HG03196 (cell line): ENCODE data around the gene MRO.
"Not testable (repeated sequence)": the region's sequence is repeated elsewhere in the genome, so short reads cannot be mapped to it uniquely, and the experiment has no call there.

Source experiments
- ATAC-seq: cut with Tn5 transposase; IDR thresholded peaks from one replicate; pipeline ENCODE4 v1.9.1; 2021; ENCODE audit not compliant: unreplicated experiment

Gene MRO

DNA sequence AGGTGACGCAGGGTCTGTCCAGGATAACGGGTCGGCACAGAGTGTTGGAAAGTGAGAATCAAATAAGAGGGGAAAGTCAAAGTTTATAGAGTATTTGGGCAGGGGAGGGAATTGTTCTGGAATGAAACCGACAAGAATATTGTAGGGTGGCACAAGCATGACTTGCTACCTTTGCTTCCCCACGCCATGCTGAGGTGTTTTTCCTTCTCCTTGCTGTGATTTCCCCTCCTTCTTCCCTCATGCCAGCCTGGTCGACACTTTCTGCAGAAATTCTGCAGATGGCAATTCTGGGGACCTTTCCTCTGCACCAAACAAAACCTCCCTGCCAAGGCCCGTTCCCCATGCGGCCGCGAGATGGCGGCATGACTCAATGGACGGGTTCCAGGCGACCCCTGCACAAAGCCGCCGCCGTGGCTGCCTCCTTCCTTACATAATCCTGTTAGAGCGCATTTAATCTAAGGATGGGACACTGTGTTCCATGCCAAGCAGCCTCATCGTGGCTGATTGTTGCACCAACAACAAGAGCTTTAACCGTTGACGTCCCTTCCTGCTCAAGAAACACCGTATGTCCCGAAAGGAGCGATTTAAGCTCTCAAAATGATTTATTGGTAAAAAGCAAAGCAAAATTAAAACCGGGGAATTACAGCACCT lies at the start of gene MRO:
Gene MRO (minus strand): TSS at position 289 of the 651 bp plus-strand sequence. CDS start 10,616 bp downstream, outside the sequence.
- peak; percentile 90 for ATAC-seq

GRCh38 chr18:50869150-50869549 lies 49.3 kb upstream of the MRO start:
- no peak for ATAC-seq

- no peak for ATAC-seq
Measured at GRCh38 chr18:50866765-50867164, 46.9 kb upstream of the MRO start.

DNA sequence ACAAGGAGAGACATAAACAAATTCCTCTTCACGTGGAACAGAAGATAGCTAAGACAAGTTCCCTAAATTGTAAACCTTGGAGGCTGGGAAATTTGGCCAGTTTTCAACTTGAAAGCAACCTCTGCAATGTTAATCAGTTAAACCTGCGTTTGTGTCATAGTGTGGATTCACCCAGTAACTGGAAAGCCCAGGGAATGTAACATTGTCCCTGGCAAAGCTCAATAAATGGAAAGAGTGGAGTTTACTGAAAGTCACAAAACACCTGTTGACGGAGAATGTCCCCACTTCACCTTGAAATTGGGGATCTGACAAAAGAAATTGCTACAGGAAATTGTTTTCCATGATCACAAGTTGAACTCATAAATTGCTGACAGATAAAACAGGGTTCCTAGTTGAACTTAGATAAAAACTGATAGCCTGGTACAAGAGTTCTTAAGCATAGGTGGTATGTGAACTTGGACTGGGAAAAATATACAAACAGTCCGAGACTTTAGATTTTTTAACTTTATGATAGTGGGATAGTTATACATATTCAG lies 44.1 kb upstream of the MRO start:
- ATAC-seq, result no peak

- no peak for ATAC-seq
Measured at GRCh38 chr18:50862401-50862800, 42.6 kb upstream of the MRO start.

DNA sequence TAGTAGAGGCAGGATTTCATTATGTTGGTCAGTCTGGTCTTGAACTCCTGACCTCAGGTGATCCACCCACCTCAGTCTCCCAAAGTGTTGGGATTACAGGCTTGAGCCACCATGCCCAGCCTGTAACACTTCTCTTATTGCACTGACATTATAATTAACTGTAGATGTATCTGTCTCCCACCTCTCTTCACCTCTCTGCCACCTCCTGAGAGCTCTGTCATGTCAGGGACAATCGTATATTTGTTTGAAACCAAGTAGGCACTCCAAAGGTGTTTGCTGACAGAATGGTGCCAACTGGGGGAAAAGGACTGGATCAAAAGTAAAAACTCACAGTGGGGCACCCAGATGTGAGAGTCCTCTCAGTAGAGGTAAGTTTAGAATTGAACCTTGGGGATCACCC lies 41.8 kb upstream of the MRO start:
- ATAC-seq, result no peak

- no peak for ATAC-seq
Measured at GRCh38 chr18:50859793-50860555, 40.2 kb upstream of the MRO start.

- no peak for ATAC-seq
Measured at GRCh38 chr18:50857694-50858093, 37.9 kb upstream of the MRO start.

GRCh38 chr18:50857166-50857565 lies 37.4 kb upstream of the MRO start:
- not testable (repeated sequence) for ATAC-seq

DNA sequence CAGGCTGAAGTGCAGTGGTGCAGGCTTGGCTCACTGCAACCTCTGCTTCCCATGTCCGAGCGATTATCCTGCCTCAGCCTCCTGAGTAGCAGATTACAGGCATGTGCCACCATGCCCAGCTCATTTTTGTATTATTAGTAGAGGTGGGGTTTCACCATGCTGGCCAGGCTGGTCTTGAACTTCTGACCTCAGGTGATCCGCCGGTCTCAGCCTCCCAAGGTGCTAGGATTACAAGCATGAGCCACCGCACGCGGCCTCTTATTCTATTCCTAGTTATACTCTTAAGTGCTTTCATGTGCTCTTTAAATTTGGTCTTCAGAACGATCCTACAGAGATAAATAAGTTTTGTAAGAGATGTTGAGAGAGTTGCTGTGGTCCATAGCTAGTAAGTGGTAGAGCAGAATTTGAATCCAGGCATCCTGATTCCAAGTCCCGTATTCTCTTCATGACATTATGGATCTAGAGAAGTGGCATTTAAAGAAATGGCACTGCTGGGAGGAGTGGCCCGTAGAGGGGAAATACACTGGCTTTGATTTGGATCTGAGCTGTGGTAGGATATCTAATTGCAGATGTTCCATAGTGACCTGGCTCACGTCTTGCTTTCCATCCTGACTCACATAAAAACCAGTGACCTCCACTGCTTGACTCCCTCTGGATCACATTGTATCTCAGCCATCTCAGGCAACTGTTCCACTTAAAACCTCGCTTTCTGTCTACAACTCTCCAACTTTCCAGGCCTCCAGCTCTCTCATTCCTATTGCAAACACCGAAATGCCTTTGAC lies 36.4 kb upstream of the MRO start:
- ATAC-seq, result no peak

GRCh38 chr18:50853863-50854271 lies 34.1 kb upstream of the MRO start:
- no peak for ATAC-seq

DNA sequence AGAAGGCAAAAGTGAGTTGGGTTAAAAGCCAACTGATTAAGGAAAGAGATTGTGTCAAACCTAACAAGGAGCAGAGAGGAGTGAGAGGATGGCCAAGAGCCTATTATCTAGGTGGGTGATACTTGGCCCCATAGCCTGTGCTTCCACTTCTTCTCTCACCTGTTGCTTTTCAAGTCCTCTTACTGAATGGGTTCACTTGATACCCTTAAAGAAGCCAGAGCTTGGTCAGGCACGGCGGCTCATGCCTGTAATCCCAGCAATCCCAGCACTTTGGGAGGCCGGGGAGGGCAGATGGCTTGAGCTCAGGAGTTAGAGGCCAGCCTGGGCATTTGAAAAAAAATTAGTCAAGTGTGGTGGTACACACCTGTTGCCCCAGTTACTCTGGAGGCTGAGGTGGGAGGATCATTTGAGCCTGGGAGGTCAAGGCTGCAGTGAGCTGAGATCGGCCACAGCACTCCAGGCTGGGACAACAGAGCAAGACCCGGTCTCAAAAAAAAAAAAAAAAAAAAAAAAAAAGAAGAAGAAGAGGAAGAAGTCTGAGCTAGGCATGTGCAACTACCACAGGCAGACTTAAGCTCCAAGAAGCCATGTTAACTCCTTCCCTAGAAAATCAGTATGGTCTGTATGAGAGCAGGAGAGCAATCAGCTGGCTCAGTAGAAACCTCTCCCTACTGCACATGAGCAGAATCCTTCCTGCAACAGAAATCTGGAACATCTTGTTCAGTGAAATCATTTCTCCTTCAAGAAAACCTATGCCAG lies 30.7 kb upstream of the MRO start:
- ATAC-seq, result no peak

GRCh38 chr18:50849419-50849821 lies 29.6 kb upstream of the MRO start:
- no peak for ATAC-seq

DNA sequence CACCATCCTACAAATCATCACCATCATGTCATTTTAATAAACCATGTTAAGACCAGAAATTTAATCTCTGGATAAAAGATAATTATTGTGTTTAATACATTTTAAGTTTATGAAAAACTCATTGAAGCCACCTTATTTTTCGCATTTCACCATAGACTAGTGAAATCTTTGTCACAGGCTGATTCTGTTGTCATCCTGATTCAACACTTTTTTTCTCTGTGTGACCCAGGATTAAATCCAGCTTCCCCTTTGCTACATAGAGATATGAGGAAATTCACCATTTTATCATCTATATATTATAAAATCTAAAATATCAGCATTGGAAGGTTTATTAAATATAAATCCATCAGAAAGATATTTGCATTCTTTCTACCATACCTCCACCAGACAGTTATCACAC lies 29.2 kb upstream of the MRO start:
- ATAC-seq, result no peak

DNA sequence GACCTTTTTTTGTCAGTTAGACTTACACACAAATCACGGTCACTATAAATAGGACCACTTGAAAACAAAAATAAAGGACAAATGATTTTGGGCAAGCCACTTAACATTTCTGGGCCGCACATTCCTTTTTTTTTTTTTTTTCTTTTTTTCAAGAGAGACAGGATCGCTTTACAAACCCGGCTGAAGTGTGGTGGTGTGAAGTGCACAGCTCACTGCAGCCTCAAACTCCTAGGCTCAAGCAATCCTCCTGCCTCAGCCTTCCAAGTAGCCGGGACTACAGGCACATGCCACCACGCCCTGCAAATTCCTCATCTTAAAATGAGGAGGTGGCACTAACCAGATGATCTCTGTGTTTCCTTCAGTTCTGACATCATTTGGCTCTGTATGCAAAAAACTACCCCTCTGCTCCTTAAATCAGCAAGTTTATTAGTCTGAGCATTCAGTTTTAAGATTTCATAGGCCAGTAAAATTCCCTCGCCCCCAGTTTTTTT lies 28.3 kb upstream of the MRO start:
- no peak for ATAC-seq

- no peak for ATAC-seq
Measured at GRCh38 chr18:50847192-50847591, 27.4 kb upstream of the MRO start.

GRCh38 chr18:50844960-50845359 lies 25.1 kb upstream of the MRO start:
- no peak for ATAC-seq

DNA sequence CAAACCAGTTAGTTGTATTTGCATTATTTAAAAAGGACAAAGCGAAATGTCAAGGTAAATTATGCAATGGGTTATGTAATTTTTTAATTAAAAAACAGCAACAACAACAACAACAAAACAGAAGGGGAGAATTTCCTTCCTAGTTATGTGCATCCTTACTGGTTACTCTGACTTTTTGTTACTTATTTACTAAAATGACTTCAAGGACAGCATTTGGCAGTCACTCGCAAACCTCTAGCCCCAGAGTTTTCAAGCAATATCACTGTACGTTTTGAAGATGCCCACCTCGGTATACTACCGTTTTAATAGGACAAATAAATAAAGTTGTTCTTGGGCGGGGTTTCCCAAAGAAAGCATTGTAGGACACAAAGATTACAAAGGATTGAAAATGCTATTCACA lies 24.7 kb upstream of the MRO start:
- ATAC-seq, result no peak

GRCh38 chr18:50842846-50843245 lies 23.0 kb upstream of the MRO start:
- no peak for ATAC-seq

DNA sequence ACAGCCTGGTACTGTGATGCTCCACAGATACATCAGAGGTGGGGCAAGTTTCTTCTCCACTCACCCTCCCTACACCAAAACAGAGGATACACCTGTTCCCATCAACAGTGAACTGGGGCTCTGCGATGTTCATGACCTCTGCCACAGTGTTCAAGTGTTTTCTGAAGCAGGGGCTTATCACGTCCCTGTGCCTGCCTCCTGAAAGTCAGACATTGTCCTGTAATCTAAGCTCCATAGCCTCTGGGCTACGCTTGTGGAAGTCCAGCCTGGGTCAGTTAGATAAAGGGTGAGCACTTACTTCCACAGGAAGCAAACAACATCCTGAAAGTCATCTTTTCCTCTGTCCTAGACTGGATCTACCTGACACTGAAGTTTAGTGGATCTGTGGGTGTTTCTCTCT lies 20.2 kb upstream of the MRO start:
- ATAC-seq, result no peak

GRCh38 chr18:50839341-50839740 lies 19.5 kb upstream of the MRO start:
- no peak for ATAC-seq
